ENCODE results near the gene FKBP1A.
"Not testable (repeated sequence)": the region's sequence is repeated elsewhere in the genome, so short reads cannot be mapped to it uniquely, and the experiment has no call there.

The FKBP1A gene

DNA sequence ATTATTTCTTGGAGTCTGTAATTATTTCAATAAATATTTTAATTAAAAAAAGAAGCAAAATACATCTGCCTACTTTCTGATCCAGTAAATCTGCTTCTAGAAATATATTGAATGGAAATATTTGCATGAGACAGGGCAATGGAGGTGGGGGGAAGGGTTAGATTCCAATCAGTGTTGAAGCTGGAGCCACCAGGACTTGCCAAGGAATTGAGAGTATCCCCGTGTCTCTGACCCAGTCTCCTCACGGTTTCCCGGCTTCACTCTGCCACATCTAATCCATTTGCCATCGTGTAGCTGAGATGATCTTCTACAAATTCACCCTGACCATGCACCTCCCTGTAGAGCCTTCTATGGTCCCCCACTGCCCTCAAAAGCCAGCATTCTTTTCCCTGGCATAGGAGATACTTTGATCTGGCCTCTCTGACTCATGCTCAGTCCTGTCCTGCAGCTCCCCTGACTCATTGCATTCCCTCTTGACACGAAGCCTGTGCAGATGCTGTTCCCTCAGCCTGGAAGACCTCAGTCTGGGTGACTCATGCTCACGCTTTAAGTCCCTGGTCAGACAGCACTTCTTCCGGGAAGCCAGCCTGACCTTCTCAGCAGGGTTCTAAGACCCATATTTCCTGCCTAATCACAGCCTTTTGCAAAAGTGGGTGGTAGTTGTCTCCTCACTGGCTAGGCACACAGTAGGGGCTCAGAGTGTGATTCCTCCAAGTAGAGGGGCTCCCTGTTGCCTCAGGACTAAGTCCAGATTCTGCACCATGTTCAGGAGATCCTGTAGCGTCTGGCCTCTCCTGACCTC lies 23.0 kb upstream of the FKBP1A start:
- no peak for DNase-seq

DNA sequence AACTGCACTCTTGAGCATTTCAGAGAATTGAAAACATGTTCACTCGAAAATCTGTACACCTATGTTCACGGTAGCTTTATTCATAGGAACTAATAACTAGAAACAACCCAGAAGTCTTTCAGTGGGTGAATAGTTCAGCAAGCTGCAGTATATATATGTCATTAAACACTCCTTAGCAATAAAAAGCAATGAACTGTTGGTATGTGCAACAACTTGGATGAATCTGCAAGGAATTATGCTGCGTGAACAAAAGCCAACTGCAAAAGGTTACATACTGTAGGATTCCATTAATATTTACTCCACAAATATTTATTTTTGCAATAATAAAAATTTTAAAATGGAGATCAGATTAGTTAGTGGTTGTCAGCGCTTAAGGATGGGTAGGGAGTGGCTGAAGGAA lies 22.1 kb upstream of the FKBP1A start:
- DNase-seq: no peak

DNA sequence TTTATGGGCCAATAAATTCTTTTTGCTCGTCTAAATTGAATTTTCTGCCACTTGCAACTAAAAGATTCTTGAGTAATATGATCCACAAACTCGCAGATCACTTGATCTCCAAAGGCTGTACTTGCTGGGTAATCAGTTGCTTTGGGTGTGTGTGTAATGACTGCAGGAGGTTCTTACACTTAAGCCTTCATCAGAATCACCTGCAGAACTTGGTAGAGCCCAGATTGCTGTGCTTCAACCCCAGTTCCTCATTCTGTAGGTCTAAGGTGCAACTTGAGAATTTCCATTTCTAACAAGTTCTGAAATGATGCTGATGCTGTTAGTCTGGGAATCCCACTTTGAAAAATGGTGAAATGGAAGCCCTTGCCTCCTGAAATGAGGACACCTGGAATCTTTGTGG lies 12.9 kb upstream of the FKBP1A start:
- DNase-seq: no peak

DNA sequence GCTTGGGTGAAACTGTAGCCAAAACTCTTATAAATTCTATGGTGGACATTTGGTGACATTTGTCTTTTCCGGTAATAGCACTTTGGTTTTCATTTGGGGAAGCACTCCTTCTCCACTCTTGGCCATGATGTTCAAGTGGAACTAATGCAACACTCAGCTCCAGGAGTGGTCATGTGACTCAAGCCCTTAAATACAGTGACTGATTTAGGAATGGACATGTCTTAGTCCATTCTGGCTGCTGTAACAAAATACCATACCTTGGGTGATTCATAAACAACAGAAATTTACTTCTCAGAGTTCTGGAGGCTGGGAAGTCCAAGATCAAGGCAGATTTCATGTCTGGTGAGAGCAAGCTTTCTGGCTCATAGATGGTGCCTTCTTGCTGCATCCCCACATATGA lies 10.8 kb upstream of the FKBP1A start:
- DNase-seq: no peak

DNA sequence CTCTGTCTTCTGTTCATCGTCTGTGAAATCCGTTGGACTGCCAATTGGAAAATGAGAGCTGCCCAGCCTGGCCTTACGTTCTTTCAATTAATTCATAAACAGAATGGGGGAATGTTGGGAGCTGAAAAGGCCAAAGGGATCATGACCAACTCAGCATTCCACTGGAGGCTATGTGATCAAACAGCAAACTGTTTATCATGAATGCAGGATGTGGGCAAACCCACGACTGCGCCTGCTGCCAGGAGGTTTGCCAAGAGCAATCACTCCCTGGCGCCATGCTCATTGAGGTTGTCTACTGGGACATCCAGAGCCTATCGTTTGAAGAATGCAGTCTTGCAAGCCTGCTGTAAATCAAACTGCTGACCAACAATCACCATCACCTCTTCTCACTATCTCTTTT lies 9.3 kb upstream of the FKBP1A start:
- no peak for DNase-seq

DNA sequence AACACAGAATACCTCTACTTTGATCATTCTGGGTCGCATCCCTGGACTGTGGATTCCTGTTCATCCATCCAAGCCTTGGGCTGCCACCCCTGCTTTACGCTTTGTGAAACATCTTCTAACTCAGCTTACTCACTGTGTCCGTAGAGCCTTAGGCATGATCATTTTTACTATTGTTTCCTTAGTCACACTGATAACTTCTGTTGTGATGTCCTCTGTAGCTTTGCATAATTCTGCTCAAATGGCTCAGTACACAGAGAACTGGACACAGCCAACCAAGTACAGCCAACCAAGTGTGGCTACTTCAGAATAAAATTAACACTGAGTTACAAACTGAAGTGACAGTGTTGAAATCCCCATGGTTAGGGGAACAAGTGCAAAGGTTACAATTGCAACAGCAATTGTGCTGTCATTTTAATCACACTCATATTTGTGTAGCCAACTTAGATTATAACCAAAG lies 8.6 kb upstream of the FKBP1A start:
- no peak for DNase-seq

DNA sequence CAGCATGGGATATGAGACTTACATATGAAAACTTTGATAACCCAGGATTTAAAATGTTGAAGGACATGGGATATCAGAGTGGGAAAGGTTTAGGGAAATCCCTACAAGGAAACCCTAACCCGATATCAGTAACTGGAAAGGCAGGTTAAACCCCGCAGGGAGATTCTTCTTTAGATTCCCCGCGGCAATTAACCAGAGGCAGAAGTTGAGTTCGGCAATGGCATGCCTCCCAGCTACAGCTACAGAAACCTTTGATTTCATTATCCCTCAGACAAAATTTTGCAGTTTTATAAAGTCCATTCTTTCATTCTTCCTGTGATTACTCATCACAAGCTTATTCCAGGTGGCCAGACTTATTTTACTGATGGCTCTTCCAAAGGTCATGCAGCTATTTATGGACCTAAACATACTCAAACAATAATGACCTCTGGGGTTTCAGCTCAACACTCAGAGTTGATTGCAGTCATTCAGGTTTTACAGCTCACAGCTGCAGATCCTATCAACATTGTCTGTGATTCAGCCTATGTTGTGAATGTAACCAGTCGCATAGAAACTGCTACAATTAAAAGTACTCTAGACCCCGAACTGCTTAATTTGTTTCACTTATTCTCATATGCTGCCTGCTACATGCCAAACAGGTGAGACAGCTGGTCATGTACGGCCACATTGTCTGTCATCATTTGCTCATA lies 7.0 kb upstream of the FKBP1A start:
- not testable (repeated sequence) for DNase-seq

DNA sequence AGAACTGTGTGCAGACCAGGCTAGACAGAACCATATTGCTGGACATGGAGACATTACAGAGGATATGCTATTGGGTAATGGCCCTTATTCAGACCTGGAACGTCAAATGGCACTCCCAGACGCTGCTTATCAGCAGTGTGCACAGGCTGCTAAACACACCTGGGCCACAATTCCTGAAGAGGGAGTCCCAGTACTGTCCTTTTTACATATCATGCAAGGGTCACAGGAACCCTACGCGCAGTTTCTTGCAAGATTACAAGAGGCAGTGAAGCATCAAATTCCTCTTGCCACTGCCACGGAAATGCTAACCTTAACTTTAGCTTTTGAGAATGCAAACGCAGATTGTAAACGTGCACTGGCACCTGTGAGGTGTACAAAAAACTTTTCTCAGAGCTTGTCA lies 5.3 kb upstream of the FKBP1A start:
- DNase-seq: not testable (repeated sequence)

DNA sequence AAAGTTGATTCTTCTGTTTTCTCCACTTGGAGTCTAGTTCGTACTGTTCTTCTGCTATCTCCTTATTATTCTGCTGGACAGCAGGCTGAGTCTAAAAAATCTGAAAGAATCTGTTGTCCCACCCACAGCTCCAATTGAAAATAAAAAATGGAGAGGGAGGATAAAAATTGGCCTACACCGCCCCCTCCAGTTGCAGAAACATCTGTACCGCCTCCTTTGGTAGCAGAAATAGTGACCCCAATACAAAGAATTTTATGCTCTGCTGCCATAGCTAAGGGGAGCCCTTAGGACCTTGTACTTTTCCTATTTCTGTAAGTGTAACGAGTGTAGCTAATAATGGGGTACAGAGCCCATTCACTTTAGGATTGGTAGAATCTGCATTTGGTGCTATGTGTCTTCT lies 4.9 kb upstream of the FKBP1A start:
- no peak for DNase-seq

DNA sequence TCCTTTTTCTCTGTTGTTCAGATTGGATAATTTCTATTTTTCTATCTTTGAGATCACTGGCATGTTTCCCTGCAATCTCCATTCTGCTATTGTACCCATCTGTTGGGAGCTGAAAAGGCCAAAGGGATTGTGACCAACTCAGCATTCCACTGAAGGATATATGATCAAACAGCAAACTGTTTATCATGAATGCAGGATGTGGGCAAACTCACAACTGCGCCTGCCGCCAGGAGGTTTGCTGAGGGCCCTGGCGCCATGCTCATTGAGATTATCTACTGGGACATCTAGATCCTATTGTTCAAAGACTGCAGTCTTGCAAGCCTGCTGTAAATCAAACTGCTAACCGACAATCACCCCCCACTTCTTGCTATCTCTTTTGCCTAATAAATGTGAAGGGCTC lies 3.8 kb upstream of the FKBP1A start:
- DNase-seq: no peak

DNA sequence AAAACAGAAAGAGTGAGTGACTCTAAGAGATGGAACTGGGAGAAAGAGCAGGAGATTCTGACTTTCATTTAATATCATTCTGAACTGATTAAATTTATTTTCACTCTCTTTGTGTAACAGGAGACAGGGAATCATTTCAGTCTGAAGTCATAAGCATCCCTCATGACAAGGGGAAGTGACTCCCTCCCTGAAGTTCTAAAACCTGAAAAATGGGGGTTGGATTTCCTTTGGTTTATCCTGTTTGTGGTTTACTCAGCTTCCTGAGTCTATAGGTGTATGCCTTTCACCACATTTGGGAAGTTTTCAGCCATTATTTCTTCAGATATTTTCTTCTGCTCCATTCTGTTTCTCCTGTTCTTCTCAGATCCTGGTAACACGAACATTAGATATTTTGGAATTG lies 3.4 kb upstream of the FKBP1A start:
- DNase-seq: no peak

DNA sequence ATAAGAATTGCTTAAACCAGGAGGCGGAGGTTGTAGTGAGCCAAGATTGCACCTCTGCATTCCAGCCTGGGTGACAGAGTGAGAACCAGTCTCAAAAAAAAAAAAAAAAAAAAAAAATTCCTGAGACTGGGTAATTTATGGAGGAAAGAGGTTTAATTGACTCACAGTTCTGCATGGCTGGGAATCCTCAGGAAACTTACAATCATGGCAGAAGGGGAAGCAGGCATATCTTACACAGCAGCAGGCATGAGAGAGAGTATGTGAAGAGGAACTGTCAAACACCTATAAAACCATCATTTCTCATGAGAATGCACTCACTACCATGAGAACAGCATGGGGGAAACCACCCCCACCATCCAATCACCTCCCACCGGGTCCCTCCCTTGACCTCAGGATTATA lies 1.8 kb upstream of the FKBP1A start:
- no peak for DNase-seq

DNA sequence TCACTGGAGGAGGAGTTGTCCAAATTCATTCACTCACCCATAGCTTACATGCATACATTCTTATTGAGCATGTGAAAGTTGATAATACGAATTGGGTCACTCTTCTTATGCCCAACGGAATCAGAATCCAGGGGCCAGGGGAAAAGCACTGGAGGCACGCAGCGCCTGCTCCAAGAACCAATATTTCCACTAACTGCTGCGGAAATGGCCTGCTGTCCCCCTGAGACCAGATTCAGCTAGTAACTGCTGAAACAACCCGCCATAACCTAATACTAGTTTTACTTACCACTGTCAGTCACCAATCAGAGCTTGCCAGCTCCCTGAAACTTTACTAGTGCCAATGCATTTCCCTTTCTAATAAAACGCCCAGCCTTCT lies 641 bp upstream of the FKBP1A start:
- no peak for DNase-seq

DNA sequence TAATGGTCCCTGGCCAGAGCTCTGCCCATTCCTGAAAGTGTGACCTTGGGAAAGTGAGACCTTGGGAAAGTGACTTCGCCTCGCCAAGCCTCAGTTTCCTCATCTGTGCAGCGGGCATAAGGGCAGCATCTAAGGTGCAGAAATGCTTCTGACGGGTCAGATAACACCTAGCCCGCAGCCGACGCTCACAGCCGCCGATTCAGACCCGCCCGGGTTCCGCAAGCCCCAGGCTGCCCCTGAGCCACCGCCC lies 486 bp downstream of the FKBP1A start:
- no peak for DNase-seq

DNA sequence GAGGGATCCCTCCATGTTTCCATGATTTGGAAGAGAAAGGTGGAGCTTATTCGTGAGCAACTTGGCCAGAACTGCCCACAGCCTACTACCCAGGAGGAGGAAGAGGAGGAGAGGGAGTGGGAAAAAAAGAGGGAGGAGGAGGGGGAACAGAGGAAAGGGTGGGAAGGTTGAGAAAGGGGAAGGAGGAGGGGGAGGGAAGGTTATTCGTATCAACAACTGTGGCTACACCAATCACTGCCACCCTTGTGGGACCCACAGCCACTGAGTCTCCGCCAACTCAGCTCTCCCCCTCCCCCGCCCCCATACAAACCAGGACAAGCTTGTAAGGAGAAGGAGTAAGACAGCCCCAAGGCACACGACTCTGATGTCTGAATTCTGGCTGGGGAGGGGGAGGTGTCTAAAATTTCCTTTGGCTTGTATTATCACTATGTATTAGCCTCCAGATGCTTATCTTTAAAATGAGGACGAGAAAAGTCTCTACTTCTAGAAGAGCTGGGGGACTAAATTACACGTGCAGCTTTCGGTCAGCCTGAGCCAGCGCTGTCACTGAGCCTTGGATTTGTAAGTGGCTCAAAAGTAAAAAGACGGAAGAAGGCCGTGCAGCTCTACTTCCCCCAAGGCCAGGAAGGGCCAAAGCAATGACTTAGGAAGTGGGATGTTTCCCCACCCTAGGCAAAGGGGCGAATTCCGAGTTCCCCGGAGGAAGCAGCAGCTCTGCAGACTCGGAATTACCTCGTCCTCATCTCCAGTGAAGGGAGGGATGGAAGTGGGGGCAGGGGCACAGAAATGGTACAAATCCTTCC lies 1.0 kb downstream of the FKBP1A start:
- no peak for DNase-seq

DNA sequence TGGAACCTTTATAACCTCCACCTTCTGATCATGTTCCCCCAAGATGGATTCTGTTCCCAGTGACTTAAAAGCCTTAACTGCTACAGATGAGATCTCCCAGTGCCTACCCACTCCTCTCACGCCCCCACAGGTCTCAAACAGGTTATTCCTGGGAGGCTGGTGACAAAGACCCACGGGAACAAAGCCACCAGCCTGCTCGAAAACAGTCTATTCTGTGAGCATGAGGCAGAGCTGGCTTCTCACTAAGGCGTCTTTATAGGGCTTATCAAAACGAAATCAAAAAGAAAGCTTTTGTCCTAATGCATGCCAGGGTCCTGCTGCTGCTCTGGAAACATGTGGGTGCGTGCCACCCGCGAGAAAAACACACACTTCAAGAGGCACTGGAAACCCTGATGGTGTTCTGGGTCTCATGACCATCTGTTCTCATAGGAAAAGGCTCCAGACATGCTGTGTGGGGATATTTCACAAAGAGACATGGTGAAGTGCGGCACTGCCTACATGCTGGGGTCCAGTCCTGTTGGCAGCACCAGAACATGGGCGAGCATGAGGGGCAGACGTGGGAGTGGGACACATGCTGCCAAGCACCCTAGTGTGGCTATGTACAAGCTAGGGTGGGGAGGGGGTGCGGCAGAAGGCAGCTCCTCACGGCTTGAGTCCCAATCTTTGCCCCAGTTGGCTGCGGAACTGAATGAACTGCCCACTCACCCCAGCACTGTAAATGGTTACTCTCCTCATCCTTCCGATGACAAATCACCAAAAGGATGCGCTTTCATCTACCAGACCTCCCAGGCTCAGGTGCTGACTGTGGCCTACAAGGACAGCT lies 2.1 kb downstream of the FKBP1A start:
- no peak for DNase-seq

DNA sequence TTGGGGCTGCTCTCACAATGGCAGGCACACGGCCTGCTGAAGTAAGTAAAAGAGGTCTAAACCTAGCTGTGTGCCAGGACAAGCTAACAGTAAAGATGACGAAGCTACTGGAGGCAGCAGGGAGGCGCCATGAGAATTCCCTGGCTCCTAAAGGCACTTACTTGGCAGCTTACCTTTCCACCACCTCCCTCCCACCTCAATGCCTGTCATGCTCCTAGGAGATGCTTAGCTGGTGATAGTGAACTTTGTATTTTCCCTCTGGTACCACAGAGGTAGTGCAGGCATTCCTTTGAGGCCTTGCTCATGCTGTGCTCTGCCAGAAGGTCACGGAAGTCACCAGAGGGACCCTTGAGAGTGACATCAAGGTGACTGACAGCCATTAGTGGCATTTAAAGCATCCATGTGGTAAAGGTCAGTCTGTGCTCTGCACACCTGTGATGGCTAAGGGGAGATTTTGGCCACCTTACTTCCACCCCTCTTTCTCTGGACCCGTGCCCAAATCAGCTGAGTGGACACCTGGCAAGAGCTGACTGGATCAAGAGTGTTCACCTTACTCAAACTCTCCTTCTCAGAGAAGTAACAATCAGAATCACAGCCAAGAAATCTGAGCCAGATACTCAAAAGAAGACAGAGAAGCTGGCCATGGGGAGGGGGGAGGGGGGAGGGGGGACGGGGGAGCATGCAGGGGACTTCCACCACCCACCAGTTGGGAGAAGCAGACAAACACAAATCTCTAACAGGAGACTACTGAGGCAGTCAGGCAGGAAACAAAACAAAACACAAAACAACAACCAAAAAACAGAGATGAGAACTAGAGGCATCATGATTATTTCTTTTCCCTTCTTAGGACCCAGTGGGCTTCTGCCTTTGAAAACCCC lies 2.9 kb downstream of the FKBP1A start:
- DNase-seq: no peak

DNA sequence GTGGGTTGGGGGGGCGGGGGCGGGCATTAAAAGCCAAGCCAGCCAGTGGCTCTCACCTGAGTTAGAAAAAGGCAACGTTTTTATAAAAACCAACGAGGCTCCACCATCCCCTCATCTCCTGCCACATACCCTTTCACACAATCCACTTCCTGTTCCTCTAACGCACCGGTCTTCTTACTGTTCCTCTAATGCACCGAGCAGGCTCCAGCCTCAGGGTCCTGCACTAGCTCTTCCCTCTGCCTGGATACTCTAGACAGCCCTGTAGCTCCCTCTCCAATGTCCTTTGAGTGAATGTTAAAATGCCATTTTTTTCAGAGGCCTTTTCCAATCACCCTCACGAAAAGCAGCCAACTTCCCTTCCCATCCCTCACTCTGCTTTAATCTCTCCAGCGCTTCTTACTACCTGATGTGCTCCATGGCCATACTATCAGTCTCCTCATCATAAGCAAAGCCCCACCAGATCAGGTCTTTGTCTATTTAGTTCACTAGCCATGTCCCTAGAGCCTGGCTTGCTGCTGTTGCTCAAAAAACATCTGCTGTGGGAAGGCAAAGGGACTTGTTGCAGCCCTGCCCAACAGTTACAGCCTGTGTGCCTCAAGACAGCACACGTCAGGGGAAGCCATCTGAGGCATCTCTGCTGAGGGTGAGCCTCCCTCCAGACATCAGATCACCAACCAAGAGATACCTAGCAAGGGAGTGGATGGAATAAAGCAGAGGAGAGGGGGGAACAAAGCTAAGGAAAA lies 3.9 kb downstream of the FKBP1A start:
- DNase-seq: no peak

DNA sequence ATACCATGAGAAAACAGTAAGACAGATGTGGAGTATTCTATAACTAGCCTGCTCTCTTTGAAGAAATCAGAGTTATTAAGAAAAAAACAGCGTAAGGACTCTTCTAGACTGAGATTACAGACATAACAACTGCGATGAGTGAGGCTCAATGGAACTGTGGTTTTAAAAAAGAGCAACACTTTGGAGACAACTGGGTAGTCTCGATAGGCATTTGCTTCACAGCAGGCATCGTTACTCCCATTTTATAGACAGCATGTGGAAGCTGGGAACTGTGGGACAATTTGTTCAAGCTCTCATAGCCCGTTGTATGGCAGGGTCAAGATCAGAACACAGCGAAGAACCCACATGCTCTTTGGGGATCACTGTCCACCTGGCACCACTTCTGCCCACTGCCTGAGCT lies 4.6 kb downstream of the FKBP1A start:
- DNase-seq: no peak

DNA sequence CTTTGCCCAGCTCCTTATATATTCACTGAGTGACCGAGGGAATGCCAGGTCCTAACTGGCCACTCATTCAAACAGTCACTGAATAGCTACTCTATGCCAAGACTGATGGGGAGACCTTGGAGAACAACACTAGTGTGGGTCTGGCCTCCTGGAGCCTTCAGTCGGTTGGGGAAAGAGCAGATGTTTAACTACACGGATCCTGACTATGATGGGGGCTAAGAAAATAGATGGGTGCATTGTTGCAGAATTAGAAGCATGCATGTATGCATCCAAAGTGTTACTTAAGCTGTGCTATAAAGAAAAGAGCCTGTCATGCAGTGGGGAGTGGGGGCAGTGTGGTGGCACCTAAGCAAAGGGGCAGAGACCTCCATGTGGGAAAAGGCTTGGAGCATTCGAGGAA lies 6.5 kb downstream of the FKBP1A start:
- DNase-seq: no peak

DNA sequence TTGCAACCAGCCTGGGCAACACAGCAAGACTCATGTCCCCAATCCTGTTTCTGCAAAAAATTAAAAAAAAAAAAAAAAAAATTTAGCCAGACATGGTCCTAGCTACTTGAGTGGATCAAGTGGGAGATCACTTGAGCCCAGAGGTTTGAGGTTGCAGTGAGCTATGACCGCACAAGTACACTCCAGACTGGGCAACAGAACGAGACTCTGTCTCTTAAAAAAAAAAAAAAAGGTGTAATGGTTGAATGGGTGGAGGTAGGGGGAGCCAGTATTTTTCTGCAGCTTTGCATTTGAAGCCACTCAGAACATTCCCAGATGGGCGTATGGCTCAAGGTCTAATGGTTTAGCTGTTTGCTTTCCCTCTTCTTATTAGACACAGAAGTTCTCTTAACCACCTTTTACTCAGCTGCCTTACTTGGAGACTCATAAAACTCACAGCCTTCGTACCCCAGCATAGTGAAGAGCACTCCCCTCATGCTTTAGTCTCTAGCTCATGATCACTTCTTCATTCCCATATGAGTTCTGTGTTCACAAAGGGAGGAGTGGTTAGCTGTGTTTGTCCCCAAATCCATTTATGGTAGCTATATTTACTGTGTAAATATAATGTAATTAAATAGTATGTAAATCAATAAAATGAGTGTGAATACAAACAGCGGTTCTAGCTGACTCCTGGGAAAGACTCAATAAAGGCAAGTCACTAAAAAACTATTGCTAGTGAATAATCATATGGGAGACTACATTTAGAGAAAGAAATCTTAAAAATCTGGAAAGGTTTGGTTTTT lies 9.0 kb downstream of the FKBP1A start:
- no peak for DNase-seq
